ENCODE results near the gene ZBTB7C.
A peak's percentile ranks its signal among the peaks of the same experiment; 100 is the strongest.

ZBTB7C gene

GRCh38 chr18:48351216-48352050 lies 57.8 kb downstream of the ZBTB7C start:
- no peak for DNase-seq

GRCh38 chr18:48348739-48349138 lies 60.4 kb downstream of the ZBTB7C start:
- peak; percentile 40 for DNase-seq

DNA sequence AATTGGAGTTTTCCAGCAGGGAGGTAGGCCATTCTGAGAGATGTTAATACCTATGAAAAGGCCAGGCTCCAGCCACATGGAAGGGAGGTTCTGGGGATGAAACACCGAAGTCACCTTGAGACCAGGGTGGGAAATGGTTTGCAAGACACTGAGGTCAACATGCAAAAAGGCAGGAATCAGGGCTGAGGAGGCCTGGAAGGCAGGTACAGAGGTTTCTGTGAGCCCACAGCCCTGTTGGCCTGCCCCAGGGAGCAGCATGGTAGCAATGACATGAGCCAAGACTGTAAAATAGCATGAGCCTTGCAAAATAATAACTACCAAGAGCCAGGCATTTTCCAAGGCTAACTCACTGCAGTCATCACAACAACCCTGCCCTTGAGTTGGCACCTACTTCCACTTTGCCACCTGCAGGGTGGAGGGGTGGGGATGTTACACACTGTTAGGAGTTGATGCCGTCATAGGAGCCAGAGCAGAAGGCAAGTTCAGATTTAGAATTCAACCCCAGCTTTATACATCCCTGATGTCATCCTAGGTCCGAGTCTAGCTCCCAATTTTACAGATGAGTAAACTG lies 61.3 kb downstream of the ZBTB7C start:
- DNase-seq, result no peak

DNA sequence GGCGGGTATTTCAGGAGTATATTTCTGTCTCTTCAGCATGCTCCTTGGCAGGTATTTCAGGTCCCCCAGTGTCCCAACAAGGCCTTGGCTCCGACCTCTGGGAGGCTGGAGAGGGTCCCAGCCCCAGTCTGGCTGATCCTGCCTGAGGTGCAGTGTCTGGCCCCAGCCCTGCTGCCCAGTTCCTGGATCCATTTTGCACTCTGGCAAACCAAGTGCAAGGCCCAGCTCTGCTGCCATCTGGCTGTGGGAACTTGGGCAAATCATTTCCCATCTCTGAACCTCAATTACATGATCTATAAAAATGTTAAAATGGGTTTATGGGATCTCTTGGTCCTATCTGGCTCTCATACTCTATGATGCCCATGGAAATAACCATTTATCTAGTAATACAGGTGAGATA lies 63.6 kb downstream of the ZBTB7C start:
- no peak for DNase-seq

- no peak for DNase-seq
Measured at GRCh38 chr18:48342581-48342980, 66.6 kb downstream of the ZBTB7C start.

- DNase-seq, result no peak
Measured at GRCh38 chr18:48342125-48342524, 67.1 kb downstream of the ZBTB7C start.

DNA sequence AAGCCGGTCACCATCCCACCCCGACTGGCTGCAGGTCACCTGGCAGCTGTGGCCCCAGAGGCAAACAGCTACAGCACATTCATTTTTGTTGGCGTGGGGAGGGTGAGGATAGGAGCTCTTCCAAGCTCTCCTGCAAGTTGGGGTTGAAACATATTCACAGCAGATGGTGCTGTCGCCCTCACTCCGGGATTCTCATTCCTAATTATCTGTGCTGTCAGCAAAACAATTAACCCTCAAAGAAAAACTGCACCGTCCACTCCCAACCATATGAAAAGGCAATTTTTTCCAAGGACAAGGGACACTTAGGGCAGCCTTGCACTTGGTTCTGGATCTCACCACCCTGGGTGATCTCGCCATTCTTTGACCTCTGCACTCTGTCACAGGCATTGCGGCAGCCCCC lies 68.6 kb downstream of the ZBTB7C start:
- DNase-seq, result no peak

- DNase-seq, result no peak
Measured at GRCh38 chr18:48339692-48340091, 69.5 kb downstream of the ZBTB7C start.

DNA sequence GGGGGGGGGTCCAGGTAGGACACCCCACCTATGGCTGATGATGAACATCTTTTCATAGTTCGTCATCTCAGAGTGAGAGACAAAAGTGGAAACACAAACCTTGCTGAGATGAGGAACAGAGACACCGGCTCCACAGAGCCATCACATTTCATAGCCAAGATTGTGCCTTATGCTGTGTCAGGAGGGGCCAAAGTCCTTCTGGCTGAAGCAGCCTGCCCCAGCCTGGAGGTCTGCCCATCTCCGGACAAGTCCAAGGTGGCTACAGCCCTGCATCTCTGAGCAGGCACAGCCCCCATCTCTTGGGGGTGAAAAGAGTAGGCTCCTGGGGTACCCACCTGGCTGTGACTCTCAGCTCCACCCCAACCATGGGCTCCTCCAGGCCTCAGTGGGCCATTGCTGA lies 70.3 kb downstream of the ZBTB7C start:
- DNase-seq, result no peak

DNA sequence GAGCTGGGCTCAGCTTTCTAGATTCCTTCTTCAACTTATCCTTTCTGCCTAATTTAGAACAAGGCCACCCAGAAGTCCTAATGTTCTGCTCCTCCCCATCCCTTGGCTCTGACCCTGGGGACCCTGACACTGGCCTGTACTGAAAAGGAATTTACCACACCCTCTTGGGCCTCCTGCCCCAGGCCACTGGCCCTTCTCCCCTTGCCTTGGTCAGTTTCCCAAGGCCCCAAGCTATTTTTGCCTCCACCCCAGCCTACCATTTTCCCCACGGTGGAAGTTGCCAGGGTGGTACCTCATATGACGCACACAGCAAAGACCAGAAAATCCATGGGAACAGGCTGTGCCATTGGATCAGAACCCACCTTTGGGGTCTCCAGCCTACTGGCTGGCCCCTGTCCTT lies 72.1 kb downstream of the ZBTB7C start:
- no peak for DNase-seq

GRCh38 chr18:48336332-48336731 lies 72.9 kb downstream of the ZBTB7C start:
- DNase-seq, result peak; percentile 44

DNA sequence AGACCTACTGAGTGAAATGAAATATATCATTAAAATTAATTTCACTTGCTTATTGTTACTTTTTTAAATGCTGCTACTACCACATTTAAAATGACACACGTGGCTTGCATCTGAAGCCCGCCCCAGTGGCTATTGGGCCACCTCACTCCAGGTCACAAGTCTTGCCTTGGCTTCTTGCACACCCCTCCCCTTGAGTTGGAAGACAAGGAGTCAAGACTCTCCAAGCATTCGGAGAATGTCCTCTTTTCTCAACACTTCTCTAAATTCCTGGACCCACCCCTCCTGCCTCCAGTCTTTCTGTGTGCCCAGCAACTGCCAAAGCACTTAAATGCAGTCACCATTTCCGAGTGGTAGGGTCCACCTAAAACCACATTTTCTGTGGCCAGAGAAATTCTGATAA lies 73.4 kb downstream of the ZBTB7C start:
- no peak for DNase-seq

- no peak for DNase-seq
Measured at GRCh38 chr18:48334845-48335244, 74.3 kb downstream of the ZBTB7C start.

GRCh38 chr18:48333563-48333962 lies 75.6 kb downstream of the ZBTB7C start:
- DNase-seq, result peak; percentile 31

- peak; percentile 93 for DNase-seq
Measured at GRCh38 chr18:48330016-48330991, 78.9 kb downstream of the ZBTB7C start.

GRCh38 chr18:48328473-48329210 lies 80.5 kb downstream of the ZBTB7C start:
- no peak for DNase-seq

DNA sequence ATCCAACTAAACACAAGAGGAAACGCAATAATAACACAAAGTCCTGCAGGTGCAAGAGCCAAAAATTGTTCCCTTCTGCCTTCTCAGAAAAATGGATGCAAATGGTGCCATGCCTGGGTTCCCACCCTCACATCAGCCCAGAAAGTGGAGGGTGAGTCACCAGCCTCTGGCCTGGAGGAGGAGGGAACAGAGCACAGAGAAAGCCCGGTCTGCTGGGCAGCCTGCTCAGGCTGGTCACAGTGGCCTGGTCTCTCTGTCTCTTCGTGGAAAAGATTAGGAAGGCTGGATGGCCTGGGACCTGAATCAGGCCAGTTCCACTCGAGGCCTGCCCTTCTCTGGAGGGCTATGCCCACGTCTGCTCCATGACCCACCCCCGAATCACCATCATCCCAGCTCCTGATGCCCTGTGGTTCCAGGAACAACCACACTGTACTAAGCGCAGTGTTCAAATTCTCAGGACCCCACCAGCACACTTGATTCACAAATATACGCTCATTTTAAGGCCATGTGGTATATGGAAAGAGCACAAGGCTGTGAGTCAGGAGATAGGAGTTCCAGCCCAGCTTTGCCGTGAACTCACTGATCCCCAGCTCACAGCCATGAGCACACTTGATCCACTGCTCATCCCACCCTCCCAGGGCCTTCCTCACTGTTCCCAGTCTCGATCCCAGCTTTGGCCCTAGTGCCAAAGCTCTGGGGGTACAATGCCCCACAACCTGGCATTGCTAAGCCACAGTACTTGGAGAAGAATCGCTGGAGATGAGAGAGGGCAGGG lies 82.1 kb downstream of the ZBTB7C start:
- DNase-seq, result peak; percentile 71

GRCh38 chr18:48325115-48325665 lies 84.0 kb downstream of the ZBTB7C start:
- DNase-seq, result no peak

GRCh38 chr18:48324651-48325050 lies 84.5 kb downstream of the ZBTB7C start:
- DNase-seq, result no peak

GRCh38 chr18:48323151-48323550 lies 86.0 kb downstream of the ZBTB7C start:
- DNase-seq, result no peak

DNA sequence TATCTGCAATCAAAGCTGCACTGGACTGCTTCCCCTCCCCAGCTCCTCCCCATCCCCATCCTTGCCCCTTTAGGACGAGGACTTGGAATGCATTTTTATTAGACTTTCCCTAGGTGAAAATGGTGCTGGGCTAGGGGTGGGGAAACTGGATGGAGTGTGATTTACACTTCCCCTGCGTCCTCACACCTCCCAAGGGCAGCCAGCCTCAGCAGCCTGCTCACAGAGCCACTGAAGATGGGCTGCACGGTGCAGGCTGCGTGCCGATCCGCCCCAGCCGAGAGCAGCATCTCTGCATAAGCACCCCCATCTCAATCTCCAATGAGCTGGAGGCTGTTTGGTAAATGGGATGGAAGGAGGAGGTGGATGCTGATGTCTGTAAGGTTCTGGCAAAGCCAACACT lies 87.6 kb downstream of the ZBTB7C start:
- no peak for DNase-seq

DNA sequence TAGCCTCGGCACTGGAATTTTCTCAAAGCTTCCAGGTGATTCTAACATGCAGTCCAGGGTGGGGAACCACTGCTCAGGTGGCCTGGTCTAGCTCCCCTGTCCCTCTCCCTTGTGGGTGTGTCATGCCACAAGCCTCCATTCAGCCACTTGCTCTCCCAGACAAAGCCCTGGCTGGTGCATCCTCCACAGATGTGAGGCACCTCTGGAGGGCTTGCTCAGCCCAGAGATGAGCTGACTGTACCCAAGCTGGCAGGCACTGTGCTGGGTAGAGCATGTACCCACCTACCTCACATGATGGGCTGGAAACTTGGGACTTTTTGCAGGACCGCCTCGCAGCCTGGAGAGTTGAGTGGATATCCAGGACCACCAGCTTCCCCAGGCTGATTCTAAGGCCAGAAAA lies 88.1 kb downstream of the ZBTB7C start:
- no peak for DNase-seq
